GM18951 (cell line): ENCODE data around the gene SLC25A33.

Experiments
- POLR2A ChIP-seq: IDR thresholded peaks from 4 replicates; pipeline ENCODE4 v1.6.1; 2011; ENCODE audit warnings: mild to moderate bottlenecking; ENCODE audit not compliant: insufficient read length, insufficient read depth; ENCODE audit errors: extremely low read depth
- in situ Hi-C: fragments of 300-500 bp; cut with MboI; formaldehyde crosslinking; loops from one replicate; pipeline ENCODE4 v1.12.0; 2022; ENCODE audit warnings: low sequenced_read_pairs, mixed read lengths, inconsistent platforms; ENCODE audit not compliant: unreplicated experiment

The SLC25A33 gene

DNA sequence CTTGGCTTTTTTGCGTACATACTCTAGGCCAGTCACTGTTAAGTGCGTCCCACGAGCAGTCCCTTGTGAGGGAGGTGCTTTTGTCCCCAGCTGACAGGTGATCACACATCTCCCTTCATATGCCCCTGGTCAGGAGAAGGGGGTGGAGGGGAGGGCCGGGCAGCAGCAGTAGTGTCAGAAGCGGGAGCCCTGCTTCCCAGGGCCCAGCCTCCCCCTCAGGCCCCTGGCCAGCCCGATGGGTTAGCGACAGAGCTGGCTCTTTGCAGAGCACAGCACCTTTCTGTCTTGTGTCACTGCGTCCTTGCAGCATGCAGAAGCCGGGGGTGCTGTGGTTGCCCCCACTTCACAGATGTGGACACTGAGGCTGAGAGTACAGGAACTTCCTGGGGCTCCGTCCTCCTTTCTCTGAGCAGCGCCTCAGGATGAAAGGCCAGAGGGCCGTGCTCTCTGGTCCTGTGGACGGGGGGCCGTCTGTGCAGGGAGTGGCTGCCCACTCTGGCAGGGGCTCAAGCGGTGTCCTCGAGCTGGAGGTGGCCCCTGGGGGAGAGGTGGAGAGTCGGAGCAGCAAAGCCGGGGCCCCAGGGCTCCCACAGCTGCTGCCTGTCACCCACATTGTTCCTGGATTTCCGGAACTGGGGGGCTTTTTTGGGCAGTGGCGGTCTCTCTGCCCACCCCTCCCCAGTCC, 55.3 kb downstream of the SLC25A33 start:
- TF ChIP-seq POLR2A, result no peak
- in situ Hi-C loops, result no loop called here

DNA sequence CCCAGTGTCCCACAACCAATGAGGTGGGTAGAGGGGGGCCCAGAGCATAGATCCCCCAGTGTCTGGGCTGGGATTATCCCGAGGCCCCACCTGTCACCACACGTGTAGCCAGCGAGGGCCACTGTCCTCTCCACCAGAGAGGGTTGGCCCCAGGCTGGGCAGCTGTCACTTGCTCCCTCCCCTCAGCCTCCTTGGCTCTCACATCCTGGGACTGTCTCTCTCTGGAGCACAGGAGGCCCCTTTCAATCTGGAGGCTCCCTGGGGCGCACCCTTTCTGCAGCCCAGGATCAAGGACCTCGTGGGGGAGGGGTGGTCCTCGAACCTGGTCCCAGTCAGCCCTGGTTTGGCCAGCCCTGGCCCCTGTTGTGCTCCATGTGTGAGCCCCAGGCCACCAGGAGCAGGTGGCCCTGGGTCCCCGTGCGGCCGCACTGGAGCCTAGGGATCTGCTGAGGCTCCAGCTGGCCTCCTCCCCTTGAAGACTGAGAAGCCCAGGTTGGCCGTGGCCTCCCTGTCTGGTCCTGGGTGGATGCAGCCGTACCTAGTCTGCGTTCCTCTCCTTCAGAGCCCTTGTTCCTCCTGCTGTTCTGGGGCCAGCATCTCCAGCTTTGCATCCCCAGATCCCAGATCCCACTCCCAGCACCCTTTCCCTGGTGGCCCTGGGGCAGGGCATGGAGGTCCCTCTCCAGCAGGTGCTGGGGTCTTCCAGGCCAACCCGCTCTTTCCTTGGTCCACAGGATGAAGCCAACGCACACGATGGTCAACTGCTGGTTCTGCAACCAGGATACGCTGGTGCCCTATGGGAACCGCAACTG, 56.1 kb downstream of the SLC25A33 start:
- in situ Hi-C loops, result no loop called here
- TF ChIP-seq POLR2A, result no peak

GRCh38 chr1:9595968-9596340, 56.7 kb downstream of the SLC25A33 start:
- TF ChIP-seq POLR2A, result no peak
- in situ Hi-C loops, result no loop called here

- in situ Hi-C loops, result no loop called here
- no peak for TF ChIP-seq POLR2A
Measured at GRCh38 chr1:9596415-9597123, 57.3 kb downstream of the SLC25A33 start.

- TF ChIP-seq POLR2A, result no peak
- in situ Hi-C loops, result no loop called here
Measured at GRCh38 chr1:9597361-9598315, 58.4 kb downstream of the SLC25A33 start.

DNA sequence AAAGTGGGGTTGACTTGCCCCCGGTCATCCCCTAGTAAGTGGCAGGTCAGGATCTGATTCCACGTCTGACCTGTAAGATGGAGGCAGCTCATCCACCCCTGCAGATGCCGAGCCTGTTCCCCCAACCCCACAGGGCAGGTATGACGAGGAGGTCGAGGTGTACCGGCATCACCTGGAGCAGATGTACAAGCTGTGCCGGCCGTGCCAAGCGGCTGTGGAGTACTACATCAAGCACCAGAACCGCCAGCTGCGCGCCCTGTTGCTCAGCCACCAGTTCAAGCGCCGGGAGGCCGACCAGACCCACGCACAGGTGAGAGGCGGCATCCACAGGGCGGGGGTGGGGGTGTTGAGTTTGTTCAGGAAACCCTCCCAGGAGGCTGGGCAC, 59.0 kb downstream of the SLC25A33 start:
- TF ChIP-seq POLR2A, result no peak
- in situ Hi-C loops, result no loop called here

DNA sequence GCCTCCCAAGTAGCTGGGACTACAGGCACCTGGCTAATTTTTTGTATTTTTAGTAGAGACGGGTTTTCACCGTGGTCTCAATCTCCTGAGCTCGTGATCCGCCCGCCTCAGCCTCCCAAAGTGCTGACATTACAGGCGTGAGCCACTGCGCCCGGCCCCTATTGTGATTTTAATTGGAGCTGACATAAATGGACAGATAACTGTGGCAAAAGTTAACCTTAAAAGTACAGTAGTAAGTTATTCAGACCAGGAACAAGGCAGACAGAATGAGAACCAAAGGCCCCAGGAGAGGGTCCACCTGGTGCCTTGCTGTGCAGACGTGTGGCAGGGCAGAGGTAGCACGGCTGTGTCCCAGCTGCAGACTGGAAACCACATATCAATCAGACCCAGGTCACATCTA, 60.5 kb downstream of the SLC25A33 start:
- no peak for TF ChIP-seq POLR2A
- in situ Hi-C loops, result loop anchor here (25.0 kb wide), 1 partner anchor 263 kb away; no protein-coding TSS in a partner anchor

GRCh38 chr1:9600861-9601834, 61.9 kb downstream of the SLC25A33 start:
- in situ Hi-C loops, result loop anchor here (25.0 kb wide), 1 partner anchor 261 kb away; no protein-coding TSS in a partner anchor
- no peak for TF ChIP-seq POLR2A

- in situ Hi-C loops, result loop anchor here (25.0 kb wide), 1 partner anchor 260 kb away; no protein-coding TSS in a partner anchor
- TF ChIP-seq POLR2A, result no peak
Measured at GRCh38 chr1:9601942-9602793, 62.9 kb downstream of the SLC25A33 start.

- no peak for TF ChIP-seq POLR2A
- in situ Hi-C loops, result loop anchor here (25.0 kb wide), 1 partner anchor 260 kb away; no protein-coding TSS in a partner anchor
Measured at GRCh38 chr1:9602794-9603167, 63.5 kb downstream of the SLC25A33 start.

- no peak for TF ChIP-seq POLR2A
- in situ Hi-C loops, result loop anchor here (25.0 kb wide), 1 partner anchor 259 kb away; no protein-coding TSS in a partner anchor
Measured at GRCh38 chr1:9603307-9603706, 64.0 kb downstream of the SLC25A33 start.
